CD14-positive monocyte (primary cell): ENCODE results near the gene PDZK1IP1. TPM values are rescaled to one million over a fixed set of nuclear protein-coding genes. Genes with fewer than 3 reads are reported as not detected.

Source experiments
- DNase-seq, 3 donors: peaks; one replicate each; pipeline ENCODE4 v3.0.0-alpha.2; 2011 to 2022
- H2AFZ ChIP-seq: 2 replicates; pipeline ENCODE4 v1.6.0; 2012; ENCODE audit warnings: mild to moderate bottlenecking, low read depth, low read length, inconsistent platforms; ENCODE audit not compliant: insufficient read depth, poor library complexity, severe bottlenecking
- H3K27ac ChIP-seq, 2 donors: 1 replicate in 1 of 2; 2 replicates in 1 of 2; pipeline ENCODE4 v1.5.1; 2012 to 2013; ENCODE audit warnings: low read length in 2 of 2, control low read depth in 1 of 2, inconsistent platforms in 1 of 2, low read depth in 1 of 2, mild to moderate bottlenecking in 1 of 2
- H3K27me3 ChIP-seq, 2 donors: one replicate each; pipeline versions ENCODE4 v1.6.0 to v1.6.1; 2011 to 2013; ENCODE audit warnings: low read length in 2 of 2; ENCODE audit not compliant: control insufficient read depth in 2 of 2, insufficient read depth in 2 of 2
- H3K36me3 ChIP-seq, 2 donors: replicated peaks in 1 of 2; 1 replicate in 1 of 2; 2 replicates in 1 of 2; pipeline versions ENCODE4 v1.5.1 to v1.6.1; 2012 to 2013; ENCODE audit warnings: low read length in 2 of 2, control low read depth in 1 of 2, inconsistent platforms in 1 of 2, mild to moderate bottlenecking in 1 of 2; ENCODE audit not compliant: insufficient read depth in 2 of 2, control insufficient read depth in 1 of 2
- H3K4me1 ChIP-seq, 2 donors: 1 replicate in 1 of 2; 2 replicates in 1 of 2; pipeline versions ENCODE4 v1.5.1 to v1.6.1; 2012 to 2013; ENCODE audit warnings: low read length in 2 of 2, control low read depth in 1 of 2, inconsistent platforms in 1 of 2, mild to moderate bottlenecking in 1 of 2, moderate library complexity in 1 of 2; ENCODE audit not compliant: insufficient read depth in 2 of 2, control insufficient read depth in 1 of 2
- H3K4me2 ChIP-seq: replicated peaks from 2 replicates; pipeline ENCODE3; 2012; ENCODE audit warnings: low read length, moderate library complexity, mild to moderate bottlenecking; ENCODE audit not compliant: poor library complexity, severe bottlenecking; ENCODE audit errors: extremely low read depth
- H3K4me3 ChIP-seq, 3 experiments: fragments of 200-600 bp in 1 of 3; sonication (generic) in 1 of 3; replicated peaks in 1 of 3; 1 replicate in 2 of 3; 2 replicates in 1 of 3; pipeline ENCODE4 v1.5.1; 2011 to 2013; ENCODE audit warnings: low read length in 3 of 3, mild to moderate bottlenecking in 3 of 3, control low read depth in 2 of 3, low read depth in 2 of 3, inconsistent platforms in 1 of 3, moderate library complexity in 1 of 3
- H3K79me2 ChIP-seq: 2 replicates; pipeline ENCODE4 v1.6.0; 2012; ENCODE audit warnings: mild to moderate bottlenecking, control low read depth, inconsistent platforms, low read length, moderate library complexity; ENCODE audit not compliant: insufficient read depth
- H3K9ac ChIP-seq: 2 replicates; pipeline ENCODE4 v1.6.0; 2017; ENCODE audit warnings: low read length, mild to moderate bottlenecking; ENCODE audit not compliant: insufficient read depth, poor library complexity, severe bottlenecking
- H3K9me3 ChIP-seq, 2 donors: replicated peaks in 1 of 2; 1 replicate in 1 of 2; 2 replicates in 1 of 2; pipeline versions ENCODE4 v1.5.1 to v1.6.1; 2012 to 2013; ENCODE audit warnings: low read length in 2 of 2, control low read depth in 1 of 2; ENCODE audit not compliant: control insufficient read depth in 1 of 2, insufficient read depth in 1 of 2
- H4K20me1 ChIP-seq: 2 replicates; pipeline ENCODE4 v1.6.0; 2012; ENCODE audit warnings: mild to moderate bottlenecking, low read length, control low read depth, moderate library complexity; ENCODE audit not compliant: insufficient read depth
- H3K27ac Mint-ChIP-seq, 7 donors: one replicate each; pipeline ENCODE4 v1.8.0; 2020; ENCODE audit warnings: mild to moderate bottlenecking in 7 of 7, mixed read lengths in 7 of 7, moderate library complexity in 6 of 7, inconsistent platforms in 2 of 7
- H3K27me3 Mint-ChIP-seq, 3 donors: one replicate each; pipeline ENCODE4 v1.8.0; 2021 to 2022; ENCODE audit warnings: low read depth in 3 of 3, mild to moderate bottlenecking in 3 of 3, mixed read lengths in 3 of 3, moderate library complexity in 3 of 3, inconsistent platforms in 1 of 3
- H3K36me3 Mint-ChIP-seq, 2 donors: one replicate each; pipeline ENCODE4 v1.8.0; 2020; ENCODE audit warnings: mixed read lengths in 2 of 2, inconsistent platforms in 1 of 2, mild to moderate bottlenecking in 1 of 2
- H3K4me1 Mint-ChIP-seq: one replicate; pipeline ENCODE4 v1.8.0; 2020; ENCODE audit warnings: mild to moderate bottlenecking, mixed read lengths
- H3K4me3 Mint-ChIP-seq, 2 donors: one replicate each; pipeline ENCODE4 v1.8.0; 2020; ENCODE audit warnings: mild to moderate bottlenecking in 2 of 2, mixed read lengths in 2 of 2, moderate library complexity in 1 of 2
- H3K9me3 Mint-ChIP-seq, 7 donors: one replicate each; pipeline ENCODE4 v1.8.0; 2020 to 2022; ENCODE audit warnings: mixed read lengths in 7 of 7, mild to moderate bottlenecking in 6 of 7, moderate library complexity in 6 of 7, inconsistent platforms in 2 of 7
- WGBS: methylation state at CpG from one replicate; pipeline ENCODE4 v1.1.5; 2013; ENCODE audit warnings: missing lambda C conversion rate; ENCODE audit not compliant: insufficient coverage; 5-methylcytosine and 5-hydroxymethylcytosine counted together
- intact Hi-C, 2 donors: fragments of 100-400 bp; cut with micrococcal nuclease; formaldehyde crosslinking; loops; one replicate each; pipeline versions ENCODE4 v1.15.0 to v1.15.1; 2023
- polyA plus RNA-seq, 3 donors: library from polyadenylated mRNA; depleted of rRNA in 1 of 3; unstranded in 2 of 3; stranded (reverse) in 1 of 3; fragments of 300-500 nt in 2 of 3; fragments of >200 nt in 1 of 3; fragmentation: Illumina TruSeq in 2 of 3; gene quantifications; 1 replicate in 2 of 3; 2 replicates in 1 of 3; pipeline ENCODE4 v1.2.3, GENCODE V29; 2012 to 2021
- TF ChIP-seq, protein P1 (sequence below): fragments of 200-600 bp; IDR thresholded peaks from one replicate; pipeline ENCODE4 v1.8.0; 2022; ENCODE audit warnings: antibody characterized with exemption, mild to moderate bottlenecking

PDZK1IP1 gene
- polyA plus RNA-seq, 3 donors: 1.4 TPM; not detected in 2

DNA sequence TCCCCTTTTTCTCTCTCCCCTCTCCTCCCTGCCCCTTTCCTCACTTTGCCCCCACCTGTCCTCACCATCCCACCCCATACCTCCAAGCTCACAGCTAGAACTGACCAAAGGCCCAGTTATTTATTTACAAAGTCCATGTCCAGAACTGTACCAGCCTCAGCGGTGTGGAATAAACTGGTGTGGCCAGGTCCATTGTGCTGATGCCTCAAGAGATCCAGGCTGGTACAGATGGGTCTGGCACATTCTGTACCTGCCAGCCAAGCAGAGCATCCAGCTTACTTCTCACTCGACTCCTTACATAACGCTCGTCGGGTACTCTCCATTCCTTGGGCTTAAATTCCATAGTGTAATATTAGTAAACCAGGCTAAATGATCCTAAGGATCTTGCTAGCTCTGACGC lies 11.8 kb downstream of the PDZK1IP1 start:
- peaks cover 0 to 2% (median 0%) of the 10 kb centered on the region in 7 donors for H3K9me3 Mint-ChIP-seq
- H3K36me3 ChIP-seq: no peaks in the 10 kb centered on the region
- H3K27me3 Mint-ChIP-seq: peaks cover 14 to 31% (median 18%) of the 10 kb centered on the region in 3 donors

DNA sequence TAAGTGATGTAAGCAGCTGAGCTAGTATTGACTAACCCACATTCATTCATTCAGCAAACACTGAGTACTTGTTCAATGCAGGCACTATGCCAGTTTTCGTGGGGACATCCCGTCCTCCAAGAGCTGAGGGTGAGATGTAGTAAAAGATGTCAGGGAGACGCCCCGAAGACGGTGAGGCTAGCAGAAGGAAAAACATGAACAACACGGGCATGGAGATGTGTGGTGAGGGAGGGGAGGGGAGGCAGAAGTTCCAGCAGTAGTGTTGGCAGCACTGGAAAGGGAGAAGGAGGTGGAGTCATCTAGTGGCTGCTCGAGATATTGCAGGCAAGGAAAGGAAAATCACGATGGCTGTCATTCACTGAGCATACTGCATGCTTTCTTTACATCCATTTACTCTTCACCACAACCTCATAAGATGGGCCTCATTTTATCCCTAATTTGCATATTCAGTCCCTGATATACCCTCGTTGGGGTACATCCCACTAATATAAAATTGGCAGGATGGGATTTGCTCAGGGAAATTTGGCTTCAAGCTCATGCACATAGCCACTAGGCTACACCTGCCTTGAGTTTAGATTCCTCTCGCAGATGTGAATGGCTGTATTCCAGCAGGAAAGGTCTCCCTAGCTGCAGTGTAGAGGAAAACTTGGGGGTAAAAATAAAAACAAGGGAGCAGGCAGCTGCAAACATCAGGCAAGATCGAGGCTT lies 14.5 kb downstream of the PDZK1IP1 start:
- H3K79me2 ChIP-seq: no peaks in the 10 kb centered on the region
- H3K36me3 ChIP-seq: no peaks in the 10 kb centered on the region
- peaks cover 7 to 12% of the 10 kb centered on the region in 2 donors for H3K4me1 ChIP-seq
- Mint-ChIP-seq H3K4me1 (peaks cover 14% of the 10 kb centered on the region), H3K4me3 (no peak overlapping the region), H3K27ac (no peak overlapping the region), H3K27me3 (peaks cover 9 to 13% (median 12%) of the 10 kb centered on the region in 3 donors), H3K9me3 (peaks cover 0 to 5% (median 1%) of the 10 kb centered on the region in 7 donors), H3K36me3 (no peaks in the 10 kb centered on the region)
- intact Hi-C loops: no loop called here
- no peak overlapping the region for H3K4me3 ChIP-seq
- 18% methylated on average over 7 of the region's 11 CpGs for WGBS
- no peaks in the 10 kb centered on the region for H3K9me3 ChIP-seq
- H2AFZ ChIP-seq: no peak overlapping the region
- peaks cover 0 to 8% of the 10 kb centered on the region in 2 donors for H3K27me3 ChIP-seq
- H4K20me1 ChIP-seq: no peaks in the 10 kb centered on the region
- peak; percentile 14 to 52 (median 45) for DNase-seq
- TF ChIP-seq, protein P1, sequence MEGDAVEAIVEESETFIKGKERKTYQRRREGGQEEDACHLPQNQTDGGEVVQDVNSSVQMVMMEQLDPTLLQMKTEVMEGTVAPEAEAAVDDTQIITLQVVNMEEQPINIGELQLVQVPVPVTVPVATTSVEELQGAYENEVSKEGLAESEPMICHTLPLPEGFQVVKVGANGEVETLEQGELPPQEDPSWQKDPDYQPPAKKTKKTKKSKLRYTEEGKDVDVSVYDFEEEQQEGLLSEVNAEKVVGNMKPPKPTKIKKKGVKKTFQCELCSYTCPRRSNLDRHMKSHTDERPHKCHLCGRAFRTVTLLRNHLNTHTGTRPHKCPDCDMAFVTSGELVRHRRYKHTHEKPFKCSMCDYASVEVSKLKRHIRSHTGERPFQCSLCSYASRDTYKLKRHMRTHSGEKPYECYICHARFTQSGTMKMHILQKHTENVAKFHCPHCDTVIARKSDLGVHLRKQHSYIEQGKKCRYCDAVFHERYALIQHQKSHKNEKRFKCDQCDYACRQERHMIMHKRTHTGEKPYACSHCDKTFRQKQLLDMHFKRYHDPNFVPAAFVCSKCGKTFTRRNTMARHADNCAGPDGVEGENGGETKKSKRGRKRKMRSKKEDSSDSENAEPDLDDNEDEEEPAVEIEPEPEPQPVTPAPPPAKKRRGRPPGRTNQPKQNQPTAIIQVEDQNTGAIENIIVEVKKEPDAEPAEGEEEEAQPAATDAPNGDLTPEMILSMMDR: peak; percentile 96
- H3K9ac ChIP-seq: no peak overlapping the region
- no peak overlapping the region for H3K27ac ChIP-seq
- H3K4me2 ChIP-seq: no peak overlapping the region

More for the DNA sequence above, 11.8 kb downstream of the PDZK1IP1 start:
- Mint-ChIP-seq H3K4me1 (peaks cover 14% of the 10 kb centered on the region), H3K4me3 (no peak overlapping the region), H3K36me3 (no peaks in the 10 kb centered on the region), H3K27ac (no peak overlapping the region)
- no peaks in the 10 kb centered on the region for H4K20me1 ChIP-seq
- H3K27ac ChIP-seq: no peak overlapping the region
- no peak overlapping the region for H3K9ac ChIP-seq
- peaks cover 7 to 12% of the 10 kb centered on the region in 2 donors for H3K4me1 ChIP-seq
- no peak overlapping the region for H2AFZ ChIP-seq
- no peaks in the 10 kb centered on the region for H3K9me3 ChIP-seq
- intact Hi-C loops: no loop called here
- H3K4me2 ChIP-seq: no peak overlapping the region
- H3K79me2 ChIP-seq: no peaks in the 10 kb centered on the region
- no peak for DNase-seq
- H3K4me3 ChIP-seq: no peak overlapping the region
- WGBS: 91% methylated on average over 1 of the region's 6 CpGs
- H3K27me3 ChIP-seq: peaks cover 0 to 13% of the 10 kb centered on the region in 2 donors
- TF ChIP-seq, protein P1: no peak
